Astrocyte of the spinal cord (primary cell): ENCODE measurements around the gene RNGTT.

Source experiments
- DNase-seq: peaks from one replicate; pipeline ENCODE4 v3.0.0; 2011; ENCODE audit warnings: low read depth, low spot score
- H3K4me3 ChIP-seq: 2 replicates; pipeline ENCODE4 v1.5.1; 2011; ENCODE audit warnings: low read depth, mild to moderate bottlenecking, low read length, moderate library complexity
- CTCF ChIP-seq: IDR thresholded peaks from 2 replicates; pipeline ENCODE4 v1.5.1; 2012; ENCODE audit warnings: low read depth, mild to moderate bottlenecking, low read length, inconsistent platforms
- in situ Hi-C: cut with HindIII; loops from 2 replicates; pipeline ENCODE4 v1.10.0; 2017; ENCODE audit warnings: low sequenced_read_pairs

The RNGTT gene

GRCh38 chr6:88921734-88922133 lies 41.7 kb downstream of the RNGTT start:
- in situ Hi-C loops, result no loop called here
- H3K4me3 ChIP-seq, result no peak overlapping the region
- no peak for TF ChIP-seq CTCF
- DNase-seq, result no peak

GRCh38 chr6:88920774-88921733 lies 42.4 kb downstream of the RNGTT start:
- no peak for TF ChIP-seq CTCF
- in situ Hi-C loops, result no loop called here
- no peak for DNase-seq
- H3K4me3 ChIP-seq, result no peak overlapping the region

GRCh38 chr6:88920088-88920487 lies 43.3 kb downstream of the RNGTT start:
- H3K4me3 ChIP-seq, result no peak overlapping the region
- no peak for TF ChIP-seq CTCF
- in situ Hi-C loops, result no loop called here
- DNase-seq, result no peak

GRCh38 chr6:88919032-88919431 lies 44.4 kb downstream of the RNGTT start:
- DNase-seq, result no peak
- no peak overlapping the region for H3K4me3 ChIP-seq
- TF ChIP-seq CTCF, result peak; percentile 31
- in situ Hi-C loops, result no loop called here

- in situ Hi-C loops, result no loop called here
- no peak for TF ChIP-seq CTCF
- no peak overlapping the region for H3K4me3 ChIP-seq
- DNase-seq, result no peak
Observed at GRCh38 chr6:88916615-88917208, 46.7 kb downstream of the RNGTT start.

- TF ChIP-seq CTCF, result no peak
- H3K4me3 ChIP-seq, result no peak overlapping the region
- no peak for DNase-seq
- in situ Hi-C loops, result no loop called here
Observed at GRCh38 chr6:88914895-88915598, 48.4 kb downstream of the RNGTT start.
